NB4 (cell line): Measurements from ENCODE around the gene MGME1.

ENCODE experiments used
- CTCF ChIP-seq: IDR thresholded peaks from one replicate; pipeline ENCODE4 v1.5.1; 2012; ENCODE audit warnings: low read depth, low read length
- MAX ChIP-seq: IDR thresholded peaks from 2 replicates; pipeline ENCODE4 v1.6.1; 2011; ENCODE audit warnings: low read depth, low read length
- MYC ChIP-seq: IDR thresholded peaks from 2 replicates; pipeline ENCODE4 v1.6.1; 2011; ENCODE audit warnings: low read depth, low read length

GRCh38 chr20:18004384-18005031, 35.7 kb downstream of the MGME1 start:
- TF ChIP-seq MAX = no peak
- no peak for TF ChIP-seq MYC
- TF ChIP-seq CTCF = no peak
